EL (cell line): Measurements from ENCODE around the gene HOXA13.

ENCODE experiments used
- DNase-seq: peaks from one replicate; pipeline ENCODE4 v3.0.0-alpha.2; 2016

Gene HOXA13

GRCh38 chr7:27169658-27170425 is 30.0 kb downstream of the HOXA13 start:
- peak; percentile 84 for DNase-seq

- peak; percentile 81 for DNase-seq
Observed at GRCh38 chr7:27168265-27168947, 31.5 kb downstream of the HOXA13 start.

DNA sequence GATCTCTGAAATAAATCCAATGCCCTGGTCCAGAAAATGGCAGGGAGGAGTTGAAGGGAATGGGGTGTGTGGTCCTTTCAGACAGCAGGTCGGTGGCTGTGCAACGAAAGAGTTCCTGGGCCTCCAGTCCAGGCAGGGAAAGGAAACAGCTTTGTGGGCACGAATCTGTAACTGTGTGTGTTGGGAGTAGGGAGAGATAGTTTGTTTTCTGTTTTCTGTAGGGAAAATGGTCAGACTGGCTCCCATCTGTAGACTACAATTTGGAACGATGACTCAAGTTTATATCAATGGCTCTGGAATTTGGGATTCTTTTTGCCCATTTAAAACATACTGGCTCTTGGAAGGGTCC is 32.0 kb downstream of the HOXA13 start:
- DNase-seq, result peak; percentile 76

GRCh38 chr7:27166531-27167505 is 33.1 kb downstream of the HOXA13 start:
- peak; percentile 93 for DNase-seq

GRCh38 chr7:27165996-27166530 is 33.8 kb downstream of the HOXA13 start:
- DNase-seq, result peak; percentile 58

DNA sequence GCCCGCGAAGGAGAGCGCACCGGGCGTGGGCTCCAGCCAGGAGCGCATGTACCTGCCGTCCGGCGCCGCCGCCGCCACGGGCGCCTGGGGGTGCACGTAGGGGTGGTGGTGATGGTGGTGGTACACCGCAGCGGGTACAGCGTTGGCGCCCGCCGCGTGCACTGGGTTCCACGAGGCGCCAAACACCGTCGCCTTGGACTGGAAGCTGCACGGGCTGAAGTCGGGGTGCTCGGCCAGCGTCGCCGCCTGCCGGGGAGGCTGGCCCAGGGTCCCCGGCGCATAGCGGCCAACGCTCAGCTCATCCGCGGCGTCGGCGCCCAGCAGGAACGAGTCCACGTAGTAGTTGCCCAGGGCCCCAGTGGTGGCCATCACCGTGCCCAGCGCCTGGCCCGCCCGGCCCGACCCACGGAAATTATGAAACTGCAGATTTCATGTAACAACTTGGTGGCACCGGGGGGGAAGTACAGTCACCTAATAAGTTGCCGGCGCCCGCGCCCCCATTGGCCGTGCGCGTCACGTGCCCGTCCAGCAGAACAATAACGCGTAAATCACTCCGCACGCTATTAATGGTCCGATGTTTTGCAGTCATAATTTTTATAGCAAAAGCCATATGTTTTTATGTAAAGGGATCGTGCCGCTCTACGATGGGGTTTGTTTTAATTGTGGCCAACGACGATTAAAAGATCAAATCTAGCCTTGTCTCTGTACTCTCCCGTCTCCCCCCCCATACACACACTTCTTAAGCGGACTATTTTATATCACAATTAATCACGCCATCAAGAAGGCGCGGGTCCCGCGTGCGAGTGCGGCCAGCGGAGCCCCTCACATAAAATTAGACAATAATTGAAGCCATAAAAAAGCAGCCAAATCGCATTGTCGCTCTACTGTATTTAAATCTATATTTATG is 34.5 kb downstream of the HOXA13 start, which contains the start of gene HOXA9:
Gene HOXA9 (minus strand): TSS at position 449 of the 907 bp plus-strand sequence. CDS start 80 bp downstream, at position 369.
- peak; percentile 87 for DNase-seq

- peak; percentile 18 for DNase-seq
Observed at GRCh38 chr7:27164367-27165088, 35.4 kb downstream of the HOXA13 start.

- DNase-seq, result no peak
Observed at GRCh38 chr7:27164045-27164366, 35.9 kb downstream of the HOXA13 start.

DNA sequence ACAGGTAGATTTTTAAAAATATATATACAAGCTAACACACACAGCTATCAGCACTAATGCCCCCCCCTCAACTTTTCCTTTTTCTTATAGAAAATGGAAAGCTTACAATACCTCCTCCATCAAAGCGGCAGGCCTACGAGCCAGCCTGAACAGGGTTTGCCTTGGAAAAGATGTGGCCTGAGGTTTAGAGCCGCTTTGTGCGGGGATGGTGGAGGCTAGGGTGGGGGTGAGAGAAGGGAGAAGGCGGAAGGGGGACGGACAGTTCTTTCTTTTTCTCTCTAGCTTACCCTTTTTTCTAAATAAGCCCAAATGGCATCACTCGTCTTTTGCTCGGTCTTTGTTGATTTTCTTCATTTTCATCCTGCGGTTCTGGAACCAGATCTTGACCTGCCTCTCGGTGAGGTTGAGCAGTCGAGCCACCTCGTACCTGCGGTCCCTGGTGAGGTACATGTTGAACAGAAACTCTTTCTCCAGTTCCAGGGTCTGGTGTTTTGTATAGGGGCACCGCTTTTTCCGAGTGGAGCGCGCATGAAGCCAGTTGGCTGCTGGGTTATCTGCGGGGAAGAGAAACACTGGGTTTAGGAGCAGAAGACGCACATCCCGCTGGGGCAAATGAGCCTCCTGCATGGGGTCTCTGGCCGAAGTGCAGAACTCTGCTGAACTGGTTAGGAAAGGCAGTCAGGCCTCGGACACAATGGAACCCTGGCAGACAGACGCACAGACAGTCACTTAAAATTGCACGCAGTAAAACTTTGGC is 36.4 kb downstream of the HOXA13 start:
- DNase-seq, result no peak

GRCh38 chr7:27162561-27163287 is 37.2 kb downstream of the HOXA13 start:
- DNase-seq, result no peak

DNA sequence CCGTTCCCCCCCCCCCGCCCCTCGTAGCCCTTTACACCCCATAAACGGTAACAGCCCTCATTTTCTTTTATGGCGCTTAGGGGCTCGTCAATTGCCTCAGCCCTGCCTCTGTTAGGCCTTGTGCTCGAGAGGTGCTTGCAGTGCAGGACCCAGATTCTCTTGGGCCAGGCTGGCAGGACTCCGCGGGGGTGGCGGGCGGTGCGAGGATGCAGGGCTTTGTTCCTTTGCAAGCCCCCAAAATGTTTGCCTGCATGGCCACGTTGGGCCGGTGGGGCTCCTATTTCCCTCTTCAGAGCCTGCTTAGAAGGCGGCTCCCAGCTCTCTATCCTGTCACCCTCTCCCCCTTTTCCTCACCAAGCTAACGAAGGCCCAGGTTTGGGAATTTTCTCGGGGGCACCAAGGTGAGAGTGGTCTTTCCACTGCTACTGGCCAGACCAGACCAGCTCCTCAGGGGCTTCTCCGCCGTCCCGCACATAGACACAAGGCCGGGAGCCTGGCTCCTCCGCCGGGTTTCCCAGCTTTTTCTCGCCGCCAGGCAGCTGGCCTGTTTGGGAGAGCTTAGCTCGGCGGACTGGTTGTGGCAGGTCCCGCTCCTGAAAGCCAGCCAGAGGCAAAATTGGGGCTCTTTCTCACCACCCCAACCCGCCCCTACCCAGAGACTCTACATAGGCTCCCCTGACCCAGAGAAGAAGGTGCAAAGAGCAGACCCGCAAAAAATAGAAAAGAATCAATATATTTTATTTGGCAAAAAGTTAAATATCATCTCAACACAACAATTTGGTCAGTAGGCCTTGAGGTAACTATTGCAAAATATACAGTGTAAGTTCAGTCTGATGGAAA is 38.0 kb downstream of the HOXA13 start:
- peak; percentile 18 for DNase-seq

GRCh38 chr7:27161214-27161720 is 38.6 kb downstream of the HOXA13 start:
- peak; percentile 22 for DNase-seq

- peak; percentile 80 for DNase-seq
Observed at GRCh38 chr7:27160546-27161213, 39.2 kb downstream of the HOXA13 start.

GRCh38 chr7:27160145-27160545 is 39.7 kb downstream of the HOXA13 start:
- DNase-seq, result no peak

DNA sequence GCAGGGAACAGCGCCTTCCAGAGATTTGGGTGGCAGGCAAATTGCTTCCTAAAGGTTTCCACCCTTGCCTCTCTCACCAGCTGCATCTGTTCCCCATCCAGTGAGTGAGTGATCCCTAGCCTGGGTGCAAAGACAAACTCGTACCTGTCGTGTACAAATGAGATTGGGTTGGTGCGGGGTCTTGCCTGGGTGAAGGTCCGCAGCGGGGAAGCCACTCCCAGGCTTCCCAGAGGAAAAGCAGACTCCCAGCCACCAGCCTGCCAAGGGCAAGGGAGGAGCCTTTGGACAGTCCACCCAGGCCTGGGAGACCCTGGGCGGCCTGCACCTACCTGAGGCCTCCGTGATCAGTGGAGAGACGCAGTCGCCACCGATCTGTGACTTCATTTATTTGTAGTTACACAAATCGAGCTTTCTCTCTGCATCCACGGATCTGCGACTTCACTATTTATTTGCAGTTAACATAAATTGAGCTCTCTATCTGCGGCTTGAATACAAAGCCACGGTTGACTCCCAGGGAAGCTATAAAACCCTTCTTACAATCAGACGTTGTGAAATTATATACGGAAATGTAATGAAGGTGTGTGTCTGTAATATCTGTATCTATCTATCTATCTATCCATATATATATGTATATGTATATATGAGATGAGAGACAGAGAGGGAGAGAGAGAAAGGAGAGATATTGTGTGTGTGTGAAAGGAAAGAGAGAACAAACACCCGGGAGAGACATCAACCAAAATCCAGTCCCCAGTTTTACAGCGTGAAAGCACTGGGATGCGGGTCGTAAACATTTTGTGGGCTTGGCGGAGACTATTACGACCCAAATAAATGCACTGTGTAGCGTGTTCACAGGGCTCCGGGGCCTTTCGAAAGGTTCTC is 40.4 kb downstream of the HOXA13 start:
- DNase-seq, result no peak

DNA sequence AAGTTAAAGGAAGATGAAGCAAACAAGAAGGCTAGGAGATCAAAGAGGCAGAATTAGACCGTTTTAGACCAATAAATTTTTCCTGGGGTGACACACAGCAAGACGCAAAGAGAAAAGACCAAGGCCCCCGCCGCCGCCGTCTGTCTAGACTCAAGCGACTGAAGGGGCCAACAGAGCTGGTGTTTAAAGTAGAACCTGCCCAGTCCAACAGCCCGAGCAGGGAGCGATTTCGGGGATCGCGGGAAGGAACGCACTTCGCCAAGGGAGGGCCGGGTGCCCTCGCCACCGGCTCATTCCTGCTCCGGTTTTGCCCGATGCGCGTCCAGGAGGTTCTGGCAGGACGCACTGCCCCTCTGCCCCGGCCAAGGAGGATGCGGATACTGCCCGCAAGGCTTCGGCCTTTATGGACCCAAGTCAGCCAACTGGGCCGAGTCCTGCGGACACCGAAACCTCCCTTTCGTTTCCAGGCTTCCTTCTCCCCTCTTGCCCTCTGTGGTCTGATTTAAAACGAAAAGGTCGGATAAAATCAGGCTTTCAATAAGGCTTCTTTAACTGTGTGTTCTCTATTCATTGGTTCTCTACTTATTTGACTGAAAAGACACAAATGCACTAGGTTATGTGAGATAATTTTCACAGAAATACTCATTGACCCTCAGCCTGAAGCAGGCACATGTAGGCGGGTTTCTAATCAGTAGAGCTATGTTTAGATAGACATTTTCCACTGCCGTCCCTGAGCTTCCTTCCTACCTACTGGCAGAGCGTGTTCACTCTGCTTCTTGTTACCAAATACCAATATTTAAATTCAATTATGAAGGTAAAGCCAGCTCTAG is 41.2 kb downstream of the HOXA13 start:
- DNase-seq, result no peak
